DMS114 treated with DMSO at 0.1 percent for 48 hours (cell line): ENCODE results near the gene LAMP2.

ENCODE experiments used
- DNase-seq: peaks from one replicate; lab custom pipeline; 2025; ENCODE audit not compliant: unreplicated experiment; lab: John Stamatoyannopoulos, UW

The LAMP2 gene

GRCh38 chrX:120457766-120458180 lies 11.3 kb downstream of the LAMP2 start:
- no peak for DNase-seq

GRCh38 chrX:120456973-120457372 lies 12.1 kb downstream of the LAMP2 start:
- DNase-seq = no peak

- no peak for DNase-seq
Observed at GRCh38 chrX:120453985-120454384, 15.1 kb downstream of the LAMP2 start.

GRCh38 chrX:120452131-120452530 lies 17.0 kb downstream of the LAMP2 start:
- DNase-seq = no peak

- DNase-seq = no peak
Observed at GRCh38 chrX:120450163-120450562, 18.9 kb downstream of the LAMP2 start.

GRCh38 chrX:120446498-120446897 lies 22.6 kb downstream of the LAMP2 start:
- DNase-seq = no peak

GRCh38 chrX:120439921-120440320 lies 29.2 kb downstream of the LAMP2 start:
- no peak for DNase-seq

GRCh38 chrX:120429776-120430540 lies 39.1 kb downstream of the LAMP2 start:
- no peak for DNase-seq

- DNase-seq = no peak
Observed at GRCh38 chrX:120428309-120428708, 40.8 kb downstream of the LAMP2 start.

- no peak for DNase-seq
Observed at GRCh38 chrX:120426599-120426998, 42.5 kb downstream of the LAMP2 start.

GRCh38 chrX:120419463-120419862 lies 49.6 kb downstream of the LAMP2 start:
- no peak for DNase-seq

- no peak for DNase-seq
Observed at GRCh38 chrX:120408168-120408567, 60.9 kb downstream of the LAMP2 start.

- DNase-seq = no peak
Observed at GRCh38 chrX:120406638-120407037, 62.5 kb downstream of the LAMP2 start.

GRCh38 chrX:120402369-120402768 lies 66.7 kb downstream of the LAMP2 start:
- DNase-seq = no peak

GRCh38 chrX:120401301-120401700 lies 67.8 kb downstream of the LAMP2 start:
- DNase-seq = no peak

- no peak for DNase-seq
Observed at GRCh38 chrX:120380699-120381098, 88.4 kb downstream of the LAMP2 start.

GRCh38 chrX:120379937-120380681 lies 89.0 kb downstream of the LAMP2 start:
- no peak for DNase-seq

GRCh38 chrX:120378570-120378969 lies 90.5 kb downstream of the LAMP2 start:
- no peak for DNase-seq
